ENCODE results near the gene CBX5.
"Not testable (repeated sequence)": the region's sequence is repeated elsewhere in the genome, so short reads cannot be mapped to it uniquely, and the experiment has no call there.

Gene CBX5

DNA sequence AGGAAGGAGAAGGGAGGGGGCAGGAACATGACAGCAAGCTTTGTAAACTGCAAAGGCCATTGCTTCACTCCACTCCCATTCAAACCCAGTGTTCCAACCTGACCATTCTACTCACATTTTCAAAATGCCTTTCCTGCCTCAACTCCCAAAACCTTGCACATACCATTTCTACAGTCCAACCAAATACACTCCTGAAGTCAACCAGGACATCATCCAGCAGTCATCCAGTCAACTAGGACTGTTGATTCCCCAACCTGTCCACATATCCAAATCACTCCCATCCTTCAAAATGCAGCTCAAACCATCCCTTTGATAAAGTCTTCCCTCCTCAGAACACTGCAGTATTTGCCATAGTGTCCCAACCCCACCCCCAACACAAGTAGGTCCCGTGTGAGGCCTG is 94.0 kb downstream of the CBX5 start:
- H3K9me2 ChIP-seq (ENCODE audit: low read depth, low read length), result no peaks in the 10 kb centered on the region
- H2AFZ ChIP-seq (ENCODE audit: low read length), result no peak overlapping the region
- no peak overlapping the region for H3K27ac ChIP-seq (ENCODE audit: low read depth, low read length, poor library complexity, severe bottlenecking)
- H3K79me2 ChIP-seq (ENCODE audit: insufficient read depth, low read length), result no peaks in the 10 kb centered on the region
- H3F3A ChIP-seq (ENCODE audit: insufficient read depth, low read length), result no peaks in the 10 kb centered on the region
- no peak overlapping the region for H3K4me2 ChIP-seq (ENCODE audit: low read length)
- peaks cover 7% of the 10 kb centered on the region for H3K36me3 ChIP-seq (ENCODE audit: insufficient read depth, low read length)
- no peaks in the 10 kb centered on the region for H3K9me3 ChIP-seq (ENCODE audit: low read length)
- H3K9ac ChIP-seq (ENCODE audit: low read length), result no peak overlapping the region
- H4K20me1 ChIP-seq (ENCODE audit: insufficient read depth, low read length), result no peaks in the 10 kb centered on the region
- no peak for TF ChIP-seq EZH2 (IDR thresholded peaks at IDR 0.05; ENCODE audit: borderline replicate concordance, low read length)
- TF ChIP-seq, protein P1, sequence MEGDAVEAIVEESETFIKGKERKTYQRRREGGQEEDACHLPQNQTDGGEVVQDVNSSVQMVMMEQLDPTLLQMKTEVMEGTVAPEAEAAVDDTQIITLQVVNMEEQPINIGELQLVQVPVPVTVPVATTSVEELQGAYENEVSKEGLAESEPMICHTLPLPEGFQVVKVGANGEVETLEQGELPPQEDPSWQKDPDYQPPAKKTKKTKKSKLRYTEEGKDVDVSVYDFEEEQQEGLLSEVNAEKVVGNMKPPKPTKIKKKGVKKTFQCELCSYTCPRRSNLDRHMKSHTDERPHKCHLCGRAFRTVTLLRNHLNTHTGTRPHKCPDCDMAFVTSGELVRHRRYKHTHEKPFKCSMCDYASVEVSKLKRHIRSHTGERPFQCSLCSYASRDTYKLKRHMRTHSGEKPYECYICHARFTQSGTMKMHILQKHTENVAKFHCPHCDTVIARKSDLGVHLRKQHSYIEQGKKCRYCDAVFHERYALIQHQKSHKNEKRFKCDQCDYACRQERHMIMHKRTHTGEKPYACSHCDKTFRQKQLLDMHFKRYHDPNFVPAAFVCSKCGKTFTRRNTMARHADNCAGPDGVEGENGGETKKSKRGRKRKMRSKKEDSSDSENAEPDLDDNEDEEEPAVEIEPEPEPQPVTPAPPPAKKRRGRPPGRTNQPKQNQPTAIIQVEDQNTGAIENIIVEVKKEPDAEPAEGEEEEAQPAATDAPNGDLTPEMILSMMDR (IDR thresholded peaks at IDR 0.05; ENCODE audit: low read length), result no peak
- no peaks in the 10 kb centered on the region for H3K27me3 ChIP-seq (ENCODE audit: insufficient read depth, low read length)
- H3K4me3 ChIP-seq (ENCODE audit: low read depth, low read length, poor library complexity, severe bottlenecking), result no peak overlapping the region
- peaks cover 12% of the 10 kb centered on the region for H3K4me1 ChIP-seq (ENCODE audit: insufficient read depth, low read length, severe bottlenecking)

DNA sequence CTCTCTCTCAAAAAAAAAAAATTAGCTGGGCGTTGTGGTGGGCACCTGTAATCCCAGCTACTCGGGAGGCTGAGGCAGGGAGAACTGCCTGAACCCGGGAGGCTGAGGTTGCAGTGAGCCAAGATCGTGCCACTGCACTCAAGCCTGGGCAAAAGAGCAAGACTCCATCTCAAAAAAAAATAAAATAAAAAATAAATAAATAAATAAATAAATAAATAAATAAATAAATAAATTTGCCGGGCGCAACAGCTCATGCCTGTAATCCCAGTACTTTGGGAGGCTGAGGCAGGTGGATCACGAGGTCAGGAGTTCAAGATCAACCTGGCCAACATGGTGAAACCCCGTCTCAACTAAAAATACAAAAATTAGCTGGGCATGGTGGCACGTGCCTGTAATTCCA is 94.6 kb downstream of the CBX5 start:
- not testable (repeated sequence) for H3K4me2 ChIP-seq (ENCODE audit: low read length); H3K36me3 ChIP-seq (ENCODE audit: insufficient read depth, low read length); H3K4me3 ChIP-seq (ENCODE audit: low read depth, low read length, poor library complexity, severe bottlenecking); H3K79me2 ChIP-seq (ENCODE audit: insufficient read depth, low read length); H3K27ac ChIP-seq (ENCODE audit: low read depth, low read length, poor library complexity, severe bottlenecking); H3K9ac ChIP-seq (ENCODE audit: low read length); H2AFZ ChIP-seq (ENCODE audit: low read length); H4K20me1 ChIP-seq (ENCODE audit: insufficient read depth, low read length); H3K9me3 ChIP-seq (ENCODE audit: low read length); H3K9me2 ChIP-seq (ENCODE audit: low read depth, low read length); H3F3A ChIP-seq (ENCODE audit: insufficient read depth, low read length); H3K27me3 ChIP-seq (ENCODE audit: insufficient read depth, low read length)
- peaks cover 12% of the 10 kb centered on the region for H3K4me1 ChIP-seq (ENCODE audit: insufficient read depth, low read length, severe bottlenecking)

DNA sequence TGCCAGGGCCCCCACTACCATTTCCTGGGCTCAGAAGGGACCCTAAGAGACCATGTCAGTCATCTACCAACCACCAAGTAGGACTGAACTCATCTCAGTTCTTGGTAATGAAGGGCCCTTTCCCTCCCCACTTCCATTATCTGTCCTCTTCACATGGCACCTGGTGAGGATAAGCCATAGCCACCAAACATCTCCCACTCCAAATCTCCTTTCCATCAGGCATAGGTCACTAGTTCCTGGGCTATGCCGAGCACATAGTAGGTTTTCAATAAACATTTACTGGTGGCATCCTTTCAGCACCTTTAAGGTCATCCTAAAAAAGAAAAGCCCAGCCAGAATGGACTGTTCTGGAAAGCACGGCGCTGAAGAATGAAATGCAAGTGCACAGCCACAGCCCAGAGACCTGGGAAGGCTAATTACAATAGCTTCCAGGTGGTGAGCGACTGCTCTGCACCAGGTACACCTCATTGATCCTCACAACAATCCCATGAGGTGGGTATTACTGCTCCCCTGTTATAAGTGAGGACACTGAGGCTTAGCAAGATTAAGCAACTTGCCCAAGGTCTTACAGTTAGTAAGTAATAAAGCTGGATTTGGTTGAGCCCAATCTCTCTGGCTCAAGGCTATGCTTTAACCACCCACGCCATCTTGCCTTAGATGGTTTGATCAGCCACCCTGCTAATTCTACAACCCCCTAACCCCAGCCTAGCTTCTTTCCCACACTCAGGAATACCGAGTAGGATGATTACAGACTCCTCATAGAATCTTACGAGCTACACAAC is 95.7 kb downstream of the CBX5 start:
- Histone ChIP-seq H3K27me3 (ENCODE audit: insufficient read depth, low read length) (no peaks in the 10 kb centered on the region), H3K79me2 (ENCODE audit: insufficient read depth, low read length) (no peaks in the 10 kb centered on the region), H3K36me3 (ENCODE audit: insufficient read depth, low read length) (peaks cover 7% of the 10 kb centered on the region), H3K9me2 (ENCODE audit: low read depth, low read length) (no peaks in the 10 kb centered on the region), H4K20me1 (ENCODE audit: insufficient read depth, low read length) (no peaks in the 10 kb centered on the region), H3K27ac (ENCODE audit: low read depth, low read length, poor library complexity, severe bottlenecking) (no peak overlapping the region), H3K9me3 (ENCODE audit: low read length) (no peaks in the 10 kb centered on the region), H3K4me3 (ENCODE audit: low read depth, low read length, poor library complexity, severe bottlenecking) (no peak overlapping the region), H3K4me2 (ENCODE audit: low read length) (no peak overlapping the region), H3K9ac (ENCODE audit: low read length) (no peak overlapping the region), H2AFZ (ENCODE audit: low read length) (no peak overlapping the region), H3K4me1 (ENCODE audit: insufficient read depth, low read length, severe bottlenecking) (peaks cover 8% of the 10 kb centered on the region), H3F3A (ENCODE audit: insufficient read depth, low read length) (no peaks in the 10 kb centered on the region)
- no peak for TF ChIP-seq EZH2 (IDR thresholded peaks at IDR 0.05; ENCODE audit: borderline replicate concordance, low read length)
- TF ChIP-seq, protein P1 (IDR thresholded peaks at IDR 0.05; ENCODE audit: low read length), result no peak

DNA sequence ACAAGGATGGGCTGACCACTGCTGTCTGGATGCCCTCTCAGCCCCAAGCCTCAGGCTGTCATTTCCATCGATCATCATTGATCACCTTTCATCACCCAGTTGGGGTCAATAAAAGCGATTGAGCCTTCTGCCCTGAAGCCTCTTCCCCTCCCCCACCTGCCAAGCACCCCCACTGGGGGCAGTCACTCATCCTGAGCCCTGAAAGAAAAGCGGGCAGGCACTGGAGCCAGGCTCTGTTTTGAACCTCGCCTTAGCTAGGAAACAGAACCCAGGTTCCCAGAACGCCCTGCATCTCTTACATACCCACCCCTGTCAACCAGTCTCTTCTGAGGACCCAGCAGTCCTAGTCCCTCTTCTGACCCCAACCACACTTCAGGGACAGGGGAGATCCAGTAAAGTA is 96.9 kb downstream of the CBX5 start:
- Histone ChIP-seq H3K9me3 (ENCODE audit: low read length) (no peaks in the 10 kb centered on the region), H3K9ac (ENCODE audit: low read length) (no peak overlapping the region), H3K27ac (ENCODE audit: low read depth, low read length, poor library complexity, severe bottlenecking) (no peak overlapping the region), H3K4me1 (ENCODE audit: insufficient read depth, low read length, severe bottlenecking) (peaks cover 4% of the 10 kb centered on the region), H3K4me2 (ENCODE audit: low read length) (no peak overlapping the region), H2AFZ (ENCODE audit: low read length) (no peak overlapping the region), H3K9me2 (ENCODE audit: low read depth, low read length) (no peaks in the 10 kb centered on the region), H3K79me2 (ENCODE audit: insufficient read depth, low read length) (no peaks in the 10 kb centered on the region), H4K20me1 (ENCODE audit: insufficient read depth, low read length) (no peaks in the 10 kb centered on the region), H3K4me3 (ENCODE audit: low read depth, low read length, poor library complexity, severe bottlenecking) (no peak overlapping the region), H3K27me3 (ENCODE audit: insufficient read depth, low read length) (no peaks in the 10 kb centered on the region), H3K36me3 (ENCODE audit: insufficient read depth, low read length) (peaks cover 7% of the 10 kb centered on the region), H3F3A (ENCODE audit: insufficient read depth, low read length) (no peaks in the 10 kb centered on the region)
- TF ChIP-seq EZH2 (IDR thresholded peaks at IDR 0.05; ENCODE audit: borderline replicate concordance, low read length), result no peak
- TF ChIP-seq, protein P1 (IDR thresholded peaks at IDR 0.05; ENCODE audit: low read length), result no peak
